Measurements from ENCODE around the gene HOXA3.

The HOXA3 gene

GRCh38 chr7:27083646-27084045 is 68.7 kb downstream of the HOXA3 start:
- Histone ChIP-seq H3K4me1 (ENCODE audit: control insufficient read depth, insufficient read depth, low read length) (no peaks in the 10 kb centered on the region), H3K36me3 (ENCODE audit: control insufficient read depth, insufficient read depth, low read length) (no peaks in the 10 kb centered on the region), H3K9me3 (ENCODE audit: control insufficient read depth, insufficient read depth, low read length) (no peaks in the 10 kb centered on the region), H3K4me3 (ENCODE audit: low read length) (no peak overlapping the region), H3K27ac (ENCODE audit: low read length) (no peak overlapping the region), H3K27me3 (ENCODE audit: control insufficient read depth, insufficient read depth, low read length) (peaks cover 21% of the 10 kb centered on the region)
- no CpG with 5 or more reads among the region's 2 CpGs for WGBS (ENCODE audit: insufficient coverage, insufficient read length)
- no peak for DNase-seq (ENCODE audit: low read depth, low spot score)

GRCh38 chr7:27082171-27082570 is 70.2 kb downstream of the HOXA3 start:
- Histone ChIP-seq H3K4me3 (ENCODE audit: low read length) (no peak overlapping the region), H3K27me3 (ENCODE audit: control insufficient read depth, insufficient read depth, low read length) (peaks cover 7% of the 10 kb centered on the region; the same call in 1 of the 2 replicates), H3K4me1 (ENCODE audit: control insufficient read depth, insufficient read depth, low read length) (no peaks in the 10 kb centered on the region), H3K9me3 (ENCODE audit: control insufficient read depth, insufficient read depth, low read length) (no peaks in the 10 kb centered on the region), H3K36me3 (ENCODE audit: control insufficient read depth, insufficient read depth, low read length) (no peaks in the 10 kb centered on the region), H3K27ac (ENCODE audit: low read length) (no peak overlapping the region)
- no CpG with 5 or more reads among the region's 1 CpG for WGBS (ENCODE audit: insufficient coverage, insufficient read length)
- DNase-seq (ENCODE audit: low read depth, low spot score): no peak

- no peak for DNase-seq (ENCODE audit: low read depth, low spot score)
- no peaks in the 10 kb centered on the region for H3K4me1 ChIP-seq (ENCODE audit: control insufficient read depth, insufficient read depth, low read length)
- no peak overlapping the region for H3K27ac ChIP-seq (ENCODE audit: low read length)
- no CpG with 5 or more reads among the region's 4 CpGs for WGBS (ENCODE audit: insufficient coverage, insufficient read length)
- H3K4me3 ChIP-seq (ENCODE audit: low read length): no peak overlapping the region
- no peaks in the 10 kb centered on the region for H3K9me3 ChIP-seq (ENCODE audit: control insufficient read depth, insufficient read depth, low read length)
- no peaks in the 10 kb centered on the region for H3K36me3 ChIP-seq (ENCODE audit: control insufficient read depth, insufficient read depth, low read length)
- H3K27me3 ChIP-seq (ENCODE audit: control insufficient read depth, insufficient read depth, low read length): peaks cover under 1% of the 10 kb centered on the region; the same call in 1 of the 2 replicates
These were observed 71.4 kb downstream of the HOXA3 start for GRCh38 chr7:27080844-27081436.

GRCh38 chr7:27079234-27079975 is 73.0 kb downstream of the HOXA3 start:
- Histone ChIP-seq H3K4me1 (ENCODE audit: control insufficient read depth, insufficient read depth, low read length) (no peaks in the 10 kb centered on the region), H3K27me3 (ENCODE audit: control insufficient read depth, insufficient read depth, low read length) (no peaks in the 10 kb centered on the region), H3K9me3 (ENCODE audit: control insufficient read depth, insufficient read depth, low read length) (no peaks in the 10 kb centered on the region), H3K4me3 (ENCODE audit: low read length) (no peak overlapping the region), H3K27ac (ENCODE audit: low read length) (no peak overlapping the region), H3K36me3 (ENCODE audit: control insufficient read depth, insufficient read depth, low read length) (no peaks in the 10 kb centered on the region)
- WGBS (ENCODE audit: insufficient coverage, insufficient read length): no CpG with 5 or more reads among the region's 1 CpG
- no peak for DNase-seq (ENCODE audit: low read depth, low spot score)

GRCh38 chr7:27078616-27079233 is 73.7 kb downstream of the HOXA3 start:
- H3K27me3 ChIP-seq (ENCODE audit: control insufficient read depth, insufficient read depth, low read length): no peaks in the 10 kb centered on the region
- no peak overlapping the region for H3K4me3 ChIP-seq (ENCODE audit: low read length)
- no peaks in the 10 kb centered on the region for H3K4me1 ChIP-seq (ENCODE audit: control insufficient read depth, insufficient read depth, low read length)
- no peaks in the 10 kb centered on the region for H3K36me3 ChIP-seq (ENCODE audit: control insufficient read depth, insufficient read depth, low read length)
- DNase-seq (ENCODE audit: low read depth, low spot score): no peak
- H3K9me3 ChIP-seq (ENCODE audit: control insufficient read depth, insufficient read depth, low read length): no peaks in the 10 kb centered on the region
- WGBS (ENCODE audit: insufficient coverage, insufficient read length): no CpG with 5 or more reads among the region's 5 CpGs
- no peak overlapping the region for H3K27ac ChIP-seq (ENCODE audit: low read length)

- Histone ChIP-seq H3K36me3 (ENCODE audit: control insufficient read depth, insufficient read depth, low read length) (no peaks in the 10 kb centered on the region), H3K4me1 (ENCODE audit: control insufficient read depth, insufficient read depth, low read length) (no peaks in the 10 kb centered on the region), H3K9me3 (ENCODE audit: control insufficient read depth, insufficient read depth, low read length) (no peaks in the 10 kb centered on the region), H3K27ac (ENCODE audit: low read length) (no peak overlapping the region), H3K27me3 (ENCODE audit: control insufficient read depth, insufficient read depth, low read length) (no peaks in the 10 kb centered on the region), H3K4me3 (ENCODE audit: low read length) (no peak overlapping the region)
- no peak for DNase-seq (ENCODE audit: low read depth, low spot score)
These were observed 79.3 kb downstream of the HOXA3 start for GRCh38 chr7:27073076-27073475.

GRCh38 chr7:27071622-27072390 is 80.6 kb downstream of the HOXA3 start:
- Histone ChIP-seq H3K4me1 (ENCODE audit: control insufficient read depth, insufficient read depth, low read length) (no peaks in the 10 kb centered on the region), H3K4me3 (ENCODE audit: low read length) (no peak overlapping the region), H3K36me3 (ENCODE audit: control insufficient read depth, insufficient read depth, low read length) (no peaks in the 10 kb centered on the region), H3K27me3 (ENCODE audit: control insufficient read depth, insufficient read depth, low read length) (no peaks in the 10 kb centered on the region), H3K27ac (ENCODE audit: low read length) (no peak overlapping the region), H3K9me3 (ENCODE audit: control insufficient read depth, insufficient read depth, low read length) (no peaks in the 10 kb centered on the region)
- WGBS (ENCODE audit: insufficient coverage, insufficient read length): no CpG with 5 or more reads among the region's 6 CpGs
- no peak for DNase-seq (ENCODE audit: low read depth, low spot score)

- Histone ChIP-seq H3K4me3 (ENCODE audit: low read length) (no peak overlapping the region), H3K36me3 (ENCODE audit: control insufficient read depth, insufficient read depth, low read length) (no peaks in the 10 kb centered on the region), H3K27me3 (ENCODE audit: control insufficient read depth, insufficient read depth, low read length) (no peaks in the 10 kb centered on the region), H3K27ac (ENCODE audit: low read length) (no peak overlapping the region), H3K9me3 (ENCODE audit: control insufficient read depth, insufficient read depth, low read length) (no peaks in the 10 kb centered on the region), H3K4me1 (ENCODE audit: control insufficient read depth, insufficient read depth, low read length) (no peaks in the 10 kb centered on the region)
- WGBS (ENCODE audit: insufficient coverage, insufficient read length): no CpG with 5 or more reads among the region's 1 CpG
- DNase-seq (ENCODE audit: low read depth, low spot score): no peak
These were observed 84.1 kb downstream of the HOXA3 start for GRCh38 chr7:27068259-27068658.

- DNase-seq (ENCODE audit: low read depth, low spot score): no peak
- H3K27me3 ChIP-seq (ENCODE audit: control insufficient read depth, insufficient read depth, low read length): no peaks in the 10 kb centered on the region
- no peaks in the 10 kb centered on the region for H3K9me3 ChIP-seq (ENCODE audit: control insufficient read depth, insufficient read depth, low read length)
- H3K36me3 ChIP-seq (ENCODE audit: control insufficient read depth, insufficient read depth, low read length): no peaks in the 10 kb centered on the region
- no CpG with 5 or more reads among the region's 3 CpGs for WGBS (ENCODE audit: insufficient coverage, insufficient read length)
- H3K4me1 ChIP-seq (ENCODE audit: control insufficient read depth, insufficient read depth, low read length): no peaks in the 10 kb centered on the region
- no peak overlapping the region for H3K4me3 ChIP-seq (ENCODE audit: low read length)
- H3K27ac ChIP-seq (ENCODE audit: low read length): no peak overlapping the region
These were observed 86.2 kb downstream of the HOXA3 start for GRCh38 chr7:27066148-27066547.

- Histone ChIP-seq H3K9me3 (ENCODE audit: control insufficient read depth, insufficient read depth, low read length) (no peaks in the 10 kb centered on the region), H3K4me1 (ENCODE audit: control insufficient read depth, insufficient read depth, low read length) (no peaks in the 10 kb centered on the region), H3K36me3 (ENCODE audit: control insufficient read depth, insufficient read depth, low read length) (no peaks in the 10 kb centered on the region), H3K27ac (ENCODE audit: low read length) (no peak overlapping the region), H3K4me3 (ENCODE audit: low read length) (no peak overlapping the region), H3K27me3 (ENCODE audit: control insufficient read depth, insufficient read depth, low read length) (no peaks in the 10 kb centered on the region)
- no peak for DNase-seq (ENCODE audit: low read depth, low spot score)
- no CpG with 5 or more reads among the region's 2 CpGs for whole genome bisulfite sequencing (ENCODE audit: insufficient coverage, insufficient read length)
These were observed 86.7 kb downstream of the HOXA3 start for GRCh38 chr7:27065709-27066108.

All from iPS DF 6.9 (cell line).